ENCODE results near the gene RPL22L1. TPM values are rescaled to one million over a fixed set of nuclear protein-coding genes. Genes with fewer than 3 reads are reported as not detected.
"Not testable (repeated sequence)": the region's sequence is repeated elsewhere in the genome, so short reads cannot be mapped to it uniquely, and the experiment has no call there.

The RPL22L1 gene
- total RNA-seq, 1 experiment from 2014 or later: 40.0 TPM

DNA sequence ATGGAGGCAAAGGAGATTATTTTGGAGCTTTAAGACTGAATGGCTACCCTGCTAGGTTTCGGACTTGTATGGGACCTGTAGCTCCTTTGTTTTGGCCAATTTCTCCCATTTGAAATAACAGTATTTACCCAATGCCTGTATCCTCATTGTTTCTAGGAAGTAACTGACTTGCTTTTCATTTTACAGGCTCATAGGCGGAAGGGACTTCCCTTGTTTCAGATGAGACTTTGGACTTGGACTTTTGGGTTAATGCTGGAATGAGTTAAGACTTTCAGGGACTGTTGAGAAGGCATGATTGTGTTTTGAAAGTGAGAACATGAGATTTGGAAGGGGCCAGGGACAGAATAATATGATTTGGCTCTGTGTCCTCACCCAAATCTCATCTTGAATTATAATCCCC, 28.0 kb upstream of the RPL22L1 start:
- TF ChIP-seq EZH2phosphoT487 (IDR thresholded peaks at IDR 0.05; ENCODE audit: borderline replicate concordance, low read length) (no peak), EZH2 (IDR thresholded peaks at IDR 0.05; ENCODE audit: low read length, unreplicated experiment) (no peak)
- H3K27me3 ChIP-seq (ENCODE audit: low read length): no peaks in the 10 kb centered on the region
- ChIA-PET POLR2A (ENCODE audit: unreplicated experiment) (no interaction called here), CTCF (no interaction called here)
- no peaks in the 10 kb centered on the region for H3K79me2 ChIP-seq (ENCODE audit: low read length)
- H3F3A ChIP-seq (ENCODE audit: low read length, unreplicated experiment): no peaks in the 10 kb centered on the region
- BruUV-seq (replicated peaks): no TSS peak
- H3K9ac ChIP-seq (ENCODE audit: low read length): no peak overlapping the region
- H3K9me2 ChIP-seq (replicated peaks; ENCODE audit: low read length): no peaks in the 10 kb centered on the region
- intact Hi-C loops (cut with micrococcal nuclease): no loop called here
- H3K4me3 ChIP-seq (ENCODE audit: low read length): no peak overlapping the region
- no peak overlapping the region for H3K4me2 ChIP-seq (ENCODE audit: low read length)
- H3K4me1 ChIP-seq (ENCODE audit: insufficient read depth, low read length): no peaks in the 10 kb centered on the region
- no peak overlapping the region for H2AFZ ChIP-seq (ENCODE audit: low read length)
- DNase-seq (no peak), ATAC-seq (no peak)
- H3K27ac ChIP-seq (ENCODE audit: low read length): no peak overlapping the region
- H3K36me3 ChIP-seq (ENCODE audit: low read depth, low read length): no peaks in the 10 kb centered on the region; the same call in 1 of the 2 replicates
- H4K20me1 ChIP-seq (ENCODE audit: low read length): no peaks in the 10 kb centered on the region
- no peaks in the 10 kb centered on the region for H3K9me3 ChIP-seq (ENCODE audit: low read length)

DNA sequence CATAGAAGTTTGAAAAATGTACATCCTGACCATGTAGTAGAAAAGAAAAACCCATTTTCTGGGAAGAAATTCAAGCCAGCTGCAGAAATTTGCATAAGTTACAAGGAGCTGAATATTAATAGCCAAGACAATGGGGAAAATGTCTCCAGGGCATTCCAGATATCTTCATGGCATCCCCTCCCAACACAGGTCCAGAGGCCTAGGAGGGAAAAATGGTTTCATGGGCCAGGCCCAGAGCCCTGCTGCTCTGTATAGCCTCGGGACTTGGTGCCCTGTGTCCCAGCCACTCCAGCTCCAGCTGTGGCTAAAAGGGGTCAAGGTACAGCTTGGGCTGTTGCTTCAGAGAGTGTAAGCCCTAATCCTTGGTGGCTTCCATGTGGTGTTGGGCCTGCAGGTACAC, 27.2 kb upstream of the RPL22L1 start:
- H2AFZ ChIP-seq (ENCODE audit: low read length); BruUV-seq (replicated peaks); H3K79me2 ChIP-seq (ENCODE audit: low read length); H3K9ac ChIP-seq (ENCODE audit: low read length); intact Hi-C loops (cut with micrococcal nuclease); H3F3A ChIP-seq (ENCODE audit: low read length, unreplicated experiment); H3K36me3 ChIP-seq (ENCODE audit: low read depth, low read length); H3K4me3 ChIP-seq (ENCODE audit: low read length); ATAC-seq; H3K4me1 ChIP-seq (ENCODE audit: insufficient read depth, low read length); H3K9me3 ChIP-seq (ENCODE audit: low read length); H4K20me1 ChIP-seq (ENCODE audit: low read length); H3K9me2 ChIP-seq (replicated peaks; ENCODE audit: low read length); DNase-seq; H3K27me3 ChIP-seq (ENCODE audit: low read length); POLR2A ChIA-PET (ENCODE audit: unreplicated experiment); H3K4me2 ChIP-seq (ENCODE audit: low read length); CTCF ChIA-PET; H3K27ac ChIP-seq (ENCODE audit: low read length): not testable (repeated sequence)

DNA sequence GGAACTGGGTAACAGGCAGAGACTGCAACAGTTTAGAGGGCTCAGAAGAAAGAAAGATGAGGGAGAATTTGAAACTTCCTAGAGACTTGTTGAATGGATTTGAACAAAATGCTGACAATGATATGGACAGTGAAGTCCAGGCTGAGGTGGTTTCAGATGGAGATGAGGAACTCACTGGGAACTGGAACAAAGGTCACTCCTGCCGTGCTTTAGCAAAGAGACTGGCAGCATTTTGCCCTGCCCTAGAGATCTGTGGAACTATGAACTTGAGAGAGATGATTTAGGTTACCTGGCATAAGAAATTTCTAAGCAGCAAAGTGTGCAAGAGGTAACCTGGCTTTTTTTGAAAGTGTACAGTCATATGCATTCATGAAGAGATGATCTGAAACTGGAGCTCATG, 26.8 kb upstream of the RPL22L1 start:
- CTCF ChIA-PET: no interaction called here

DNA sequence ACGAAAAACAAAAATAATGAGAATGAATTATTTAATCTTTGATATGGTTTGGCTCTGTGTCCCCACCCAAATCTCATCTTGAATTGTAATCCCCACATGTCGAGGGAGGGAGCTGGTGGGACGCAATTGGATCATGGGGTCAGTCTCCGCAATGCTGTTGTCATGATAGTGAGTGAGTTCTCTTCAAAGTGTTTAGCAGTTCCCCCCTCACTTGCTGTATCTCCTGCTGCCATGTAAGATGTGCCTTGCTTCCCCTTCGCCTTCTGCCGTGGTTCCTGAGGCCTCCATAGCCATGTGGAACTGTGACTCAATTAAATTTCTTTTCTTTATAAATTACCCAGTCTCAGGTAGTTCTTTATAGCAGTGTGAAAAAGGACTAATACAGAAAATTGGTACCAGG, 26.3 kb upstream of the RPL22L1 start:
- H3K9ac ChIP-seq (ENCODE audit: low read length); intact Hi-C loops (cut with micrococcal nuclease); H3K4me3 ChIP-seq (ENCODE audit: low read length); DNase-seq; BruUV-seq (replicated peaks); CTCF ChIA-PET; H3K9me3 ChIP-seq (ENCODE audit: low read length); H4K20me1 ChIP-seq (ENCODE audit: low read length); H3K27ac ChIP-seq (ENCODE audit: low read length); H3K36me3 ChIP-seq (ENCODE audit: low read depth, low read length); ATAC-seq; H3K4me2 ChIP-seq (ENCODE audit: low read length); H3K9me2 ChIP-seq (replicated peaks; ENCODE audit: low read length); POLR2A ChIA-PET (ENCODE audit: unreplicated experiment); H3K4me1 ChIP-seq (ENCODE audit: insufficient read depth, low read length); H2AFZ ChIP-seq (ENCODE audit: low read length); H3K79me2 ChIP-seq (ENCODE audit: low read length); H3K27me3 ChIP-seq (ENCODE audit: low read length); H3F3A ChIP-seq (ENCODE audit: low read length, unreplicated experiment): not testable (repeated sequence)

More for the DNA sequence above, 26.8 kb upstream of the RPL22L1 start:
- Histone ChIP-seq H3K9me3 (ENCODE audit: low read length) (no peaks in the 10 kb centered on the region), H3K4me1 (ENCODE audit: insufficient read depth, low read length) (no peaks in the 10 kb centered on the region), H3K36me3 (ENCODE audit: low read depth, low read length) (no peaks in the 10 kb centered on the region; the same call in 1 of the 2 replicates), H2AFZ (ENCODE audit: low read length) (no peak overlapping the region), H4K20me1 (ENCODE audit: low read length) (no peaks in the 10 kb centered on the region), H3K4me2 (ENCODE audit: low read length) (no peak overlapping the region), H3F3A (ENCODE audit: low read length, unreplicated experiment) (no peaks in the 10 kb centered on the region), H3K79me2 (ENCODE audit: low read length) (no peaks in the 10 kb centered on the region), H3K9ac (ENCODE audit: low read length) (no peak overlapping the region), H3K4me3 (ENCODE audit: low read length) (no peak overlapping the region), H3K9me2 (replicated peaks; ENCODE audit: low read length) (no peaks in the 10 kb centered on the region), H3K27ac (ENCODE audit: low read length) (no peak overlapping the region), H3K27me3 (ENCODE audit: low read length) (no peaks in the 10 kb centered on the region)
- POLR2A ChIA-PET (ENCODE audit: unreplicated experiment): no interaction called here
- no peak for DNase-seq
- BruUV-seq (replicated peaks): no TSS peak
- no peak for ATAC-seq
- TF ChIP-seq, protein P1, sequence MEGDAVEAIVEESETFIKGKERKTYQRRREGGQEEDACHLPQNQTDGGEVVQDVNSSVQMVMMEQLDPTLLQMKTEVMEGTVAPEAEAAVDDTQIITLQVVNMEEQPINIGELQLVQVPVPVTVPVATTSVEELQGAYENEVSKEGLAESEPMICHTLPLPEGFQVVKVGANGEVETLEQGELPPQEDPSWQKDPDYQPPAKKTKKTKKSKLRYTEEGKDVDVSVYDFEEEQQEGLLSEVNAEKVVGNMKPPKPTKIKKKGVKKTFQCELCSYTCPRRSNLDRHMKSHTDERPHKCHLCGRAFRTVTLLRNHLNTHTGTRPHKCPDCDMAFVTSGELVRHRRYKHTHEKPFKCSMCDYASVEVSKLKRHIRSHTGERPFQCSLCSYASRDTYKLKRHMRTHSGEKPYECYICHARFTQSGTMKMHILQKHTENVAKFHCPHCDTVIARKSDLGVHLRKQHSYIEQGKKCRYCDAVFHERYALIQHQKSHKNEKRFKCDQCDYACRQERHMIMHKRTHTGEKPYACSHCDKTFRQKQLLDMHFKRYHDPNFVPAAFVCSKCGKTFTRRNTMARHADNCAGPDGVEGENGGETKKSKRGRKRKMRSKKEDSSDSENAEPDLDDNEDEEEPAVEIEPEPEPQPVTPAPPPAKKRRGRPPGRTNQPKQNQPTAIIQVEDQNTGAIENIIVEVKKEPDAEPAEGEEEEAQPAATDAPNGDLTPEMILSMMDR (conservative IDR thresholded peaks at IDR 0.05; ENCODE audit: low read depth, low read length): no peak
- TF ChIP-seq EZH2phosphoT487 (IDR thresholded peaks at IDR 0.05; ENCODE audit: borderline replicate concordance, low read length): no peak
- no peak for TF ChIP-seq EZH2 (IDR thresholded peaks at IDR 0.05; ENCODE audit: low read length, unreplicated experiment)
- intact Hi-C loops (cut with micrococcal nuclease): no loop called here

All from PC-3 (cell line).